MM.1S (cell line): ENCODE measurements around the gene FNDC11.

Experiments used
- DNase-seq: peaks from one replicate; pipeline ENCODE4 v3.0.0-alpha.2; 2015
- H2AFZ ChIP-seq: fragments of 300-600 bp; sonication (generic); 2 replicates; pipeline ENCODE4 v1.6.0; 2016; ENCODE audit warnings: antibody characterized with exemption, low read length
- H3F3A ChIP-seq: fragments of 300-600 bp; sonication (generic); 2 replicates; pipeline ENCODE4 v1.6.1; 2016; ENCODE audit warnings: mild to moderate bottlenecking, antibody characterized with exemption, low read length, moderate library complexity, mixed read lengths; ENCODE audit not compliant: insufficient read depth
- H3K27ac ChIP-seq: fragments of 300-600 bp; sonication (generic); 2 replicates; pipeline ENCODE4 v1.5.1; 2016; ENCODE audit warnings: mild to moderate bottlenecking, low read length
- H3K27me3 ChIP-seq: fragments of 300-600 bp; sonication (generic); replicated peaks from 2 replicates; pipeline ENCODE4 v1.6.0; 2016; ENCODE audit warnings: low read length; ENCODE audit not compliant: insufficient read depth
- H3K36me3 ChIP-seq: fragments of 300-600 bp; sonication (generic); replicated peaks from 2 replicates; pipeline ENCODE4 v1.6.1; 2016; ENCODE audit warnings: mild to moderate bottlenecking, low read length, mixed read lengths; ENCODE audit not compliant: insufficient read depth
- H3K4me1 ChIP-seq: fragments of 300-600 bp; sonication (generic); 2 replicates; pipeline ENCODE4 v1.6.1; 2016; ENCODE audit warnings: low read length, mixed read lengths
- H3K4me2 ChIP-seq: fragments of 300-600 bp; sonication (generic); 2 replicates; pipeline ENCODE4 v1.6.0; 2016; ENCODE audit warnings: low read depth, low read length
- H3K4me3 ChIP-seq: fragments of 300-600 bp; sonication (generic); 2 replicates; pipeline ENCODE4 v1.5.1; 2016; ENCODE audit warnings: low read length, mixed read lengths
- H3K79me2 ChIP-seq: fragments of 300-600 bp; sonication (generic); 2 replicates; pipeline ENCODE4 v1.6.1; 2016; ENCODE audit warnings: mixed run types, low read length, mixed read lengths
- H3K9ac ChIP-seq: fragments of 300-600 bp; sonication (generic); 2 replicates; pipeline ENCODE4 v1.6.1; 2016; ENCODE audit warnings: low read length, mixed read lengths
- H3K9me2 ChIP-seq: fragments of 300-600 bp; sonication (generic); replicated peaks from 2 replicates; pipeline ENCODE4 v1.6.1; 2016; ENCODE audit warnings: mild to moderate bottlenecking, low read length, mixed read lengths; ENCODE audit not compliant: insufficient read depth
- H3K9me3 ChIP-seq: fragments of 300-600 bp; sonication (generic); replicated peaks from 2 replicates; pipeline ENCODE4 v1.6.1; 2016; ENCODE audit warnings: mild to moderate bottlenecking, low read length, mixed read lengths; ENCODE audit not compliant: insufficient read depth
- H4K20me1 ChIP-seq: fragments of 300-600 bp; sonication (generic); 2 replicates; pipeline ENCODE4 v1.6.1; 2016; ENCODE audit warnings: mild to moderate bottlenecking, low read length, moderate library complexity, mixed read lengths; ENCODE audit not compliant: insufficient read depth
- EZH2 ChIP-seq: fragments of 300-600 bp; sonication (generic); optimal IDR thresholded peaks from 2 replicates; pipeline ENCODE3; 2017; ENCODE audit warnings: low read depth, mild to moderate bottlenecking, antibody characterized with exemption, low read length, mixed read lengths
- EZH2phosphoT487 ChIP-seq: fragments of 300-600 bp; sonication (generic); IDR thresholded peaks from 2 replicates; pipeline ENCODE4 v1.6.1; 2018; ENCODE audit warnings: antibody characterized with exemption, low read length
- TF ChIP-seq, protein P1 (sequence below): fragments of 300-600 bp; sonication (generic); IDR thresholded peaks from 2 replicates; pipeline ENCODE4 v1.5.1; 2016; ENCODE audit warnings: antibody characterized with exemption, low read length, mixed read lengths

The FNDC11 gene

GRCh38 chr20:63538204-63539091 lies 15.5 kb upstream of the FNDC11 start:
- Histone ChIP-seq H2AFZ (0 out of 2 replicates have a peak overlapping the region, but pooled peaks have one; percentile 23), H3K4me3 (no peak overlapping the region), H3K4me2 (peak overlapping the region; percentile 98), H3K36me3 (no peaks in the 10 kb centered on the region), H3K9ac (no peak overlapping the region), H3K9me3 (no peaks in the 10 kb centered on the region), H3K9me2 (no peaks in the 10 kb centered on the region), H3F3A (0 out of 2 replicates have a peak, but pooled peaks cover 4% of the 10 kb centered on the region), H3K27ac (no peak overlapping the region), H3K79me2 (no peaks in the 10 kb centered on the region), H3K27me3 (peaks cover 53% of the 10 kb centered on the region), H4K20me1 (no peaks in the 10 kb centered on the region), H3K4me1 (peaks cover 7% of the 10 kb centered on the region; the same call in 1 of the 2 replicates)
- TF ChIP-seq, protein P1, sequence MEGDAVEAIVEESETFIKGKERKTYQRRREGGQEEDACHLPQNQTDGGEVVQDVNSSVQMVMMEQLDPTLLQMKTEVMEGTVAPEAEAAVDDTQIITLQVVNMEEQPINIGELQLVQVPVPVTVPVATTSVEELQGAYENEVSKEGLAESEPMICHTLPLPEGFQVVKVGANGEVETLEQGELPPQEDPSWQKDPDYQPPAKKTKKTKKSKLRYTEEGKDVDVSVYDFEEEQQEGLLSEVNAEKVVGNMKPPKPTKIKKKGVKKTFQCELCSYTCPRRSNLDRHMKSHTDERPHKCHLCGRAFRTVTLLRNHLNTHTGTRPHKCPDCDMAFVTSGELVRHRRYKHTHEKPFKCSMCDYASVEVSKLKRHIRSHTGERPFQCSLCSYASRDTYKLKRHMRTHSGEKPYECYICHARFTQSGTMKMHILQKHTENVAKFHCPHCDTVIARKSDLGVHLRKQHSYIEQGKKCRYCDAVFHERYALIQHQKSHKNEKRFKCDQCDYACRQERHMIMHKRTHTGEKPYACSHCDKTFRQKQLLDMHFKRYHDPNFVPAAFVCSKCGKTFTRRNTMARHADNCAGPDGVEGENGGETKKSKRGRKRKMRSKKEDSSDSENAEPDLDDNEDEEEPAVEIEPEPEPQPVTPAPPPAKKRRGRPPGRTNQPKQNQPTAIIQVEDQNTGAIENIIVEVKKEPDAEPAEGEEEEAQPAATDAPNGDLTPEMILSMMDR, result no peak
- no peak for TF ChIP-seq EZH2phosphoT487
- no peak for TF ChIP-seq EZH2
- DNase-seq, result no peak

DNA sequence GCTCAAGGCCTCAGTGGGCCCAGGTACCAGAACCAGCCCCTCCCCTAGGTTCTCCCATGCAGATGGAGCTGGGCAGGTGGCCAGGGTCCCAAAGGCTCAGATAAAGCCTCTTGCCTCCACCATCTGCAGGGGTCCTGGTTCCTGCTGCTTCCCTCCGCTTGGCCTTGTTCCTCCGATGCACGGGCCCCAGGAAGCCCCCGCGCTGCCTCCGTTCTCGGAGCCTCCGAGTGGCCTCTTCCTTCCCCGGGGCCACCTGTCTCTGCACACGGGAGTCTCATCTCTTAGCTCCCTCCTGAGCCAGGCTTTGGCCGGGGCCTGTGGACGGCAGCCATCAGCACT lies 14.9 kb upstream of the FNDC11 start:
- Histone ChIP-seq H2AFZ (no peak overlapping the region), H3K9me3 (no peaks in the 10 kb centered on the region), H3K27me3 (peaks cover 53% of the 10 kb centered on the region), H3K4me1 (peaks cover 7% of the 10 kb centered on the region; the same call in 1 of the 2 replicates), H3F3A (0 out of 2 replicates have a peak, but pooled peaks cover 4% of the 10 kb centered on the region), H3K4me3 (no peak overlapping the region), H4K20me1 (no peaks in the 10 kb centered on the region), H3K4me2 (no peak overlapping the region), H3K79me2 (no peaks in the 10 kb centered on the region), H3K27ac (no peak overlapping the region), H3K36me3 (no peaks in the 10 kb centered on the region), H3K9ac (no peak overlapping the region), H3K9me2 (no peaks in the 10 kb centered on the region)
- TF ChIP-seq EZH2phosphoT487, result no peak
- TF ChIP-seq EZH2, result no peak
- TF ChIP-seq, protein P1, result no peak
- no peak for DNase-seq

DNA sequence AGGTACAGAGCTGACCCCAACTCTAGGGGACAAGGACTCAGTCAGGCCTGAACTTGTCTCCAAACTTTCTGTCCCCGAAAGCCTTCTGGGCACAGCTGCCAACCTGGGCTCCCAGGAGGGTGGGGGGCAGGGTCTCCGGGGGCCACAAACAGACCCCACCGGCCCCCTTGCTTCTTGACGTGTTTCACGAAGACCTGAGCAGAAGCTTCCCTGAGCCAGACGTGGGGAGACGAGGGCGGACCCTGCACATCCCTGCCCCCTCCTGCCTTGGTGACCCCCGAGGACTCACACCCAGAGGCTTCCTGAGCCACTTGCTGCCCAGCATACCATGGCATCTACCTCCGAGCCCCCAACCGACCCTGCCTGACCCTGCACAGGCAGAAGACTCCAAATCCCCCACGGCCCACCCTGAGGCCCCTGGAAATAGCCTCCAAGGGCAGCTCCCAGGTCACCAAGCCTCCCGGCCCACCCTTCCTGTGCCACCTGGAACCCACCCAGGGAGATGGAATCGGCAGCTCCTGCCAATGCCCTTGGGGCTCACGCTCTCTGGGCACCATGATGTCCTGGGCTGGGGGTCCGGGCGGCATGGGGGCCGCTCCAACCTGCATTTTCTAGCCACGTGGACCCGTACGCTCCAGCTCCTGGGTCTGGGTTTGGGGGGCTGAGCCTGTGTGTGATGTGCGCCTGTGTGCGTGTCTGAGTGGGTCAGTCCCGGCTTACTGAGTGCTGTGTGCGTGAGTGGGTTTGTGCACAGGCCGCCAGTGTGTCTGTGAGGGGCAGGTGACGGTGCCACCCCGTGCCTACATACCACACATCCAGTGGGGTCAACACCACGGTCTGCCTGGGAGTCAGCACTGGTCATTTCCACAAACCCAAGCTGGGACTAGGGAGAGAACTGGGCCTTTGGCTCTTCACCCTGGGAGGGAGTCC lies 14.3 kb upstream of the FNDC11 start:
- Histone ChIP-seq H3K9me2 (no peaks in the 10 kb centered on the region), H3K9me3 (no peaks in the 10 kb centered on the region), H3K27ac (no peak overlapping the region), H3K27me3 (peaks cover 60% of the 10 kb centered on the region), H3K4me2 (no peak overlapping the region), H3K4me1 (peaks cover 7% of the 10 kb centered on the region; the same call in 1 of the 2 replicates), H3K36me3 (no peaks in the 10 kb centered on the region), H4K20me1 (no peaks in the 10 kb centered on the region), H3K79me2 (no peaks in the 10 kb centered on the region), H3K4me3 (no peak overlapping the region), H3F3A (0 out of 2 replicates have a peak, but pooled peaks cover 4% of the 10 kb centered on the region), H2AFZ (no peak overlapping the region), H3K9ac (no peak overlapping the region)
- no peak for DNase-seq
- no peak for TF ChIP-seq EZH2
- TF ChIP-seq, protein P1, result no peak
